Transverse colon (tissue), 3 donors: ENCODE data around the gene PCDHGA8.

Experiments
- EP300 ChIP-seq: sonication (generic); formaldehyde crosslinking; IDR thresholded peaks from one replicate; pipeline ENCODE4 v1.6.1; 2017; ENCODE audit warnings: antibody characterized with exemption, low read depth
- POLR2A ChIP-seq: fragments of 450-650 bp; IDR thresholded peaks from one replicate; pipeline ENCODE4 v1.6.1; 2016; ENCODE audit warnings: antibody characterized with exemption, mild to moderate bottlenecking, moderate library complexity
- TF ChIP-seq, protein P1 (sequence below), 5 experiments: fragments of 200-600 bp in 3 of 5; fragments of 450-650 bp in 2 of 5; sonication (generic) in 3 of 5; IDR thresholded peaks; 1 replicate in 2 of 5; 2 replicates in 3 of 5; pipeline ENCODE4 v1.5.1; 2016 to 2017; ENCODE audit warnings: antibody characterized with exemption in 5 of 5, inconsistent platforms in 3 of 5, mild to moderate bottlenecking in 2 of 5, moderate library complexity in 1 of 5

DNA sequence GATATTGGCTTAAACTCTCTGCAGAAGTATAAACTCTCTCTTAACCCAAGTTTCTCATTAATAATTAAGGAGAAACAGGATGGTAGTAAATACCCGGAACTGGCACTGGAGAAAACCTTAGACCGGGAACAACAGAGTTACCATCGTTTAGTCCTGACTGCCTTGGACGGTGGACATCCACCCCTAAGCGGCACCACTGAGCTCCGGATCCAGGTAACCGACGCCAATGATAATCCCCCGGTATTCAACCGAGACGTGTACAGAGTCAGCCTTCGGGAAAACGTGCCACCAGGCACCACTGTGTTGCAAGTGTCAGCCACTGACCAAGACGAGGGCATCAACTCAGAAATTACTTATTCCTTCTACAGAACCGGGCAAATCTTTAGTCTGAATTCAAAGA is 6.2 kb downstream of the PCDHGA8 start:
- TF ChIP-seq EP300 (no peak), POLR2A (no peak)
- TF ChIP-seq, protein P1, sequence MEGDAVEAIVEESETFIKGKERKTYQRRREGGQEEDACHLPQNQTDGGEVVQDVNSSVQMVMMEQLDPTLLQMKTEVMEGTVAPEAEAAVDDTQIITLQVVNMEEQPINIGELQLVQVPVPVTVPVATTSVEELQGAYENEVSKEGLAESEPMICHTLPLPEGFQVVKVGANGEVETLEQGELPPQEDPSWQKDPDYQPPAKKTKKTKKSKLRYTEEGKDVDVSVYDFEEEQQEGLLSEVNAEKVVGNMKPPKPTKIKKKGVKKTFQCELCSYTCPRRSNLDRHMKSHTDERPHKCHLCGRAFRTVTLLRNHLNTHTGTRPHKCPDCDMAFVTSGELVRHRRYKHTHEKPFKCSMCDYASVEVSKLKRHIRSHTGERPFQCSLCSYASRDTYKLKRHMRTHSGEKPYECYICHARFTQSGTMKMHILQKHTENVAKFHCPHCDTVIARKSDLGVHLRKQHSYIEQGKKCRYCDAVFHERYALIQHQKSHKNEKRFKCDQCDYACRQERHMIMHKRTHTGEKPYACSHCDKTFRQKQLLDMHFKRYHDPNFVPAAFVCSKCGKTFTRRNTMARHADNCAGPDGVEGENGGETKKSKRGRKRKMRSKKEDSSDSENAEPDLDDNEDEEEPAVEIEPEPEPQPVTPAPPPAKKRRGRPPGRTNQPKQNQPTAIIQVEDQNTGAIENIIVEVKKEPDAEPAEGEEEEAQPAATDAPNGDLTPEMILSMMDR (IDR thresholded peaks at IDR 0.05): no peak
